HepG2 (cell line): ENCODE data around the gene CTAG2. TPM values are rescaled to one million over a fixed set of nuclear protein-coding genes. Genes with fewer than 3 reads are reported as not detected.
A peak's percentile ranks its signal among the peaks of the same experiment; 100 is the strongest.

Experiments
- ATAC-seq: fragments of 200-7000 bp; cut with Tn5 transposase; 3 replicates; pipeline ENCODE4 v1.9.1; 2020; ENCODE audit warnings: mild to moderate bottlenecking, moderate library complexity
- BruUV-seq: library from RNA; stranded (reverse); fragments of 400-500 nt; replicated peaks from 2 replicates; lab custom pipeline; 2021; lab: Mats Ljungman, UMichigan
- CTCF ChIA-PET: fragments of 300-600 bp; formaldehyde crosslinking; extraction: SDS; loops from one replicate; lab custom pipeline; 2021; ENCODE audit warnings: low total read pairs, inconsistent platforms, low intra/inter-chr PET ratio; lab: Yijun Ruan, JAX
- POLR2A ChIA-PET: fragments of 350-600 bp; sonication (Branson Sonifier 250); formaldehyde crosslinking; loops from one replicate; lab custom pipeline; 2020; ENCODE audit warnings: antibody characterized with exemption, inconsistent platforms; lab: Yijun Ruan, JAX
- DNase-seq: peaks from one replicate; pipeline ENCODE4 v3.0.0-alpha.2; 2015; ENCODE audit warnings: low spot score
- FAIRE-seq: peaks from 3 replicates; lab custom pipeline; 2011; peaks lifted over from hg19 to GRCh38; lab: Jason Lieb, UNC
- H2AFZ ChIP-seq: one replicate; pipeline ENCODE4 v1.6.1; 2011; ENCODE audit warnings: low read length, inconsistent platforms
- H3K27ac ChIP-seq: fragments of 300-600 bp; 3 replicates; pipeline ENCODE4 v1.8.0; 2011; ENCODE audit warnings: mixed run types, mild to moderate bottlenecking, mixed read lengths, low read length, inconsistent platforms; ENCODE audit not compliant: insufficient read depth; ENCODE audit errors: extremely low read length
- H3K27me3 ChIP-seq, 2 experiments: fragments of 200-600 bp in 1 of 2; 2 replicates in 1 of 2; 3 replicates in 1 of 2; pipeline versions ENCODE4 v1.6.0 to v1.8.0; 2011; ENCODE audit warnings: low read length in 2 of 2, mild to moderate bottlenecking in 2 of 2, moderate library complexity in 2 of 2, inconsistent platforms in 1 of 2; ENCODE audit not compliant: insufficient read depth in 2 of 2, control insufficient read depth in 1 of 2
- H3K36me3 ChIP-seq, 2 experiments: fragments of 200-600 bp in 1 of 2; replicated peaks in 1 of 2; 2 replicates in 1 of 2; 3 replicates in 1 of 2; pipeline versions ENCODE4 v1.5.1 to v1.8.0; 2011; ENCODE audit warnings: low read length in 2 of 2, inconsistent platforms in 1 of 2; ENCODE audit not compliant: insufficient read depth in 2 of 2, control insufficient read depth in 1 of 2
- H3K4me1 ChIP-seq: 2 replicates; pipeline ENCODE4 v1.5.1; 2012; ENCODE audit warnings: low read length, inconsistent platforms; ENCODE audit not compliant: insufficient read depth
- H3K4me2 ChIP-seq: 2 replicates; pipeline ENCODE4 v1.6.0; 2011; ENCODE audit warnings: low read depth, low read length, inconsistent platforms
- H3K4me3 ChIP-seq, 3 experiments: fragments of 200-600 bp in 1 of 3; sonication (generic), shearing (Covaris generic) in 1 of 3; replicated peaks in 1 of 3; 2 replicates each; pipeline ENCODE4 v1.5.1; 2011 to 2016; ENCODE audit warnings: low read length in 3 of 3, inconsistent platforms in 2 of 3, low read depth in 2 of 3, mild to moderate bottlenecking in 2 of 3, control low read depth in 1 of 3, mixed read lengths in 1 of 3; ENCODE audit not compliant: insufficient read depth in 1 of 3
- H3K79me2 ChIP-seq: one replicate; pipeline ENCODE4 v1.6.1; 2011; ENCODE audit warnings: low read length, inconsistent platforms; ENCODE audit not compliant: insufficient read depth
- H3K9ac ChIP-seq: 2 replicates; pipeline ENCODE4 v1.6.0; 2011; ENCODE audit warnings: mild to moderate bottlenecking, low read depth, low read length, inconsistent platforms; ENCODE audit not compliant: insufficient read depth
- H3K9me3 ChIP-seq: 2 replicates; pipeline ENCODE4 v1.5.1; 2012; ENCODE audit warnings: mild to moderate bottlenecking, low read length
- H4K20me1 ChIP-seq: 2 replicates; pipeline ENCODE4 v1.6.0; 2011; ENCODE audit warnings: inconsistent platforms, mild to moderate bottlenecking, low read length, moderate library complexity; ENCODE audit not compliant: insufficient read depth
- CBX1 ChIP-seq: IDR thresholded peaks from one replicate; pipeline ENCODE4 v1.6.1; 2016; ENCODE audit warnings: antibody characterized with exemption, low read depth
- CHD4 ChIP-seq: fragments of 200-600 bp; sonication (generic); IDR thresholded peaks from 2 replicates; pipeline ENCODE4 v1.7.0; 2017; ENCODE audit warnings: mild to moderate bottlenecking, low read length, borderline replicate concordance
- ETV5 ChIP-seq: IDR thresholded peaks from 2 replicates; pipeline ENCODE4 v1.6.1; 2018; ENCODE audit warnings: missing biosample characterization, missing genetic modification reagents, inconsistent platforms, borderline replicate concordance
- HNF4G ChIP-seq, 2 experiments: sonication (generic) in 1 of 2; formaldehyde crosslinking in 1 of 2; IDR thresholded peaks; 2 replicates each; pipeline versions ENCODE4 v1.4.0 to v1.6.1; 2011 to 2020; ENCODE audit warnings: borderline replicate concordance in 2 of 2, low read depth in 2 of 2, mild to moderate bottlenecking in 2 of 2, low read length in 1 of 2, missing genetic modification reagents in 1 of 2, moderate library complexity in 1 of 2
- REPIN1 ChIP-seq: sonication (generic); formaldehyde crosslinking; IDR thresholded peaks from 2 replicates; pipeline ENCODE4 v1.8.0; 2022; ENCODE audit warnings: missing genetic modification reagents, low read depth, mild to moderate bottlenecking, borderline replicate concordance
- SMARCE1 ChIP-seq: fragments of 450-650 bp; IDR thresholded peaks from 2 replicates; pipeline ENCODE4 v1.6.1; 2017; ENCODE audit warnings: borderline replicate concordance
- ZNF687 ChIP-seq: sonication (generic); formaldehyde crosslinking; IDR thresholded peaks from 2 replicates; pipeline ENCODE4 v1.5.1; 2020; ENCODE audit warnings: mild to moderate bottlenecking, missing genetic modification reagents, moderate library complexity
- ZNF790 ChIP-seq: sonication (generic); formaldehyde crosslinking; IDR thresholded peaks from 2 replicates; pipeline ENCODE4 v1.8.0; 2022; ENCODE audit warnings: missing genetic modification reagents, mild to moderate bottlenecking, borderline replicate concordance
- ZNF792 ChIP-seq: IDR thresholded peaks from 2 replicates; pipeline ENCODE4 v1.6.1; 2016
- ZSCAN9 ChIP-seq: IDR thresholded peaks from 2 replicates; pipeline ENCODE4 v1.6.1; 2016; ENCODE audit warnings: borderline replicate concordance
- WGBS: methylation state at CpG from one replicate; pipeline ENCODE4 v1.1.6; 2017; ENCODE audit warnings: low lambda C conversion rate; 5-methylcytosine and 5-hydroxymethylcytosine counted together
- in situ Hi-C: cut with HindIII; loops from 2 replicates; pipeline ENCODE4 v1.10.0; 2017; ENCODE audit warnings: low pct_unique_long_range_greater_than_20kb; ENCODE audit not compliant: extremely low pct_ligation_motif_present
- intact Hi-C: fragments of 100-400 bp; cut with micrococcal nuclease; formaldehyde crosslinking; loops from one replicate; pipeline ENCODE4 v1.10.0; 2022; ENCODE audit not compliant: unreplicated experiment
- polyA plus RNA-seq, 8 experiments: library from polyadenylated mRNA; depleted of rRNA in 3 of 8; stranded (reverse) in 7 of 8; unstranded in 1 of 8; fragments of >200 nt; fragmentation: Illumina TruSeq in 4 of 8; extraction: Trizol in 4 of 8; gene quantifications; 2 replicates each; pipeline versions ENCODE4 v1.2.1 to v1.2.3, GENCODE V29; 2011 to 2016; ENCODE audit warnings: low read depth in 4 of 8, missing spikeins in 1 of 8, mixed read lengths in 1 of 8; ENCODE audit not compliant: insufficient read depth in 1 of 8
- total RNA-seq, 5 experiments: library from RNA; depleted of rRNA; stranded (reverse); fragments of >200 nt; fragmentation: Illumina TruSeq; extraction: Trizol; gene quantifications; 2 replicates each; pipeline ENCODE4 v1.2.3, GENCODE V29; 2016; ENCODE audit warnings: low read depth in 1 of 5
- TF ChIP-seq, protein P1 (sequence below): sonication (generic); formaldehyde crosslinking; IDR thresholded peaks from 2 replicates; pipeline ENCODE4 v1.8.0; 2022; ENCODE audit warnings: missing genetic modification reagents, mild to moderate bottlenecking, borderline replicate concordance

The CTAG2 gene
- total and polyA plus RNA-seq, 2 of the 13 experiments (the other 11 are each of a cell fraction or from before 2014, with no cell fraction given) = not detected

DNA sequence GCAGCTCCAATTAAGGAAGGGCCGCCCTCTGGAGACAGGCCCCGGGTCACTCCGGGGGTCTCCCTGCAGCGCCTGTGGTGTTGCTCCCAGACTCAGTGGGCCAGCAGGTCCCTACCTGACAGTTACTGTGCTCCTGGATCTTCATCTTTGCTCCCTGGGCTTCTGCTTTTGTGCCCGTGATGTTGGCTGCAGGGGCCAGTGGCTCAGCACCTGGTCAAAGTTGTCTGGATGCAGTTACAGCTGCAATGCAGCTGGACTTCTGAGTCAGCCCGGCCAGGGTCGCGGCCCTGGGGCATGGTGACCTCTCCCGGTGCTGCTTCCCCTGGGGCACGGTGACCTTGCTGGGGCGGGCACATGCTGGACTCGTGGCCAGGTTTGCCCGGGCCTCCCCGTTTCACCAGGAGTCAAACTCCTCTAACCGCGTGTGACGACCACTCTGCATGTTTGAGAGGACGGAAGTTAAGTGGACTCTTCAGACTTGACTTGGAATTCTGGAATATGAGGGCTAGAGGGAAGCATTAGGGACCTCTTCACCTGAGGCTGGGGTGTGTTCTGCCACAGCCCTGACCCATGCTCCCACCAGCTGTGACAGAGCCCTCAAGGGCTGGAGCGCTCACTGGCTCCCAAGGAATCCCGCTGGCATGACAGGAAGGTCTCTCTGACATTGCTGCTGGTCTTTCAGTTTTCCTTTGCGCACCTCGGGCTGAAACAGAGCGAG is 3.7 kb downstream of the CTAG2 start:
- H3K9ac ChIP-seq = no peak overlapping the region
- H2AFZ ChIP-seq = no peak overlapping the region
- no peak for FAIRE-seq
- H4K20me1 ChIP-seq = no peaks in the 10 kb centered on the region
- no peak overlapping the region for H3K4me3 ChIP-seq
- 0 out of 5 replicates have a peak, but pooled peaks cover 2 to 8% of the 10 kb centered on the region in 2 experiments for H3K27me3 ChIP-seq
- in situ Hi-C loops (no loop called here), intact Hi-C loops (no loop called here)
- H3K79me2 ChIP-seq = no peaks in the 10 kb centered on the region
- TF ChIP-seq ZNF687 (CRISPR knock-in tag) = peak; percentile 28; the same call in 1 of the 2 replicates
- no peak for TF ChIP-seq CHD4
- CTCF ChIA-PET = no interaction called here
- no peak overlapping the region for H3K27ac ChIP-seq
- POLR2A ChIA-PET = no interaction called here
- no peaks in the 10 kb centered on the region for H3K9me3 ChIP-seq
- BruUV-seq = no TSS peak
- no CpG with 5 or more reads among the region's 23 CpGs for WGBS
- no peaks in the 10 kb centered on the region for H3K4me1 ChIP-seq
- H3K4me2 ChIP-seq = no peak overlapping the region
- no peak for DNase-seq
- ATAC-seq = no peak; the same call in 2 of the 3 replicates
- H3K36me3 ChIP-seq = no peaks in the 10 kb centered on the region

DNA sequence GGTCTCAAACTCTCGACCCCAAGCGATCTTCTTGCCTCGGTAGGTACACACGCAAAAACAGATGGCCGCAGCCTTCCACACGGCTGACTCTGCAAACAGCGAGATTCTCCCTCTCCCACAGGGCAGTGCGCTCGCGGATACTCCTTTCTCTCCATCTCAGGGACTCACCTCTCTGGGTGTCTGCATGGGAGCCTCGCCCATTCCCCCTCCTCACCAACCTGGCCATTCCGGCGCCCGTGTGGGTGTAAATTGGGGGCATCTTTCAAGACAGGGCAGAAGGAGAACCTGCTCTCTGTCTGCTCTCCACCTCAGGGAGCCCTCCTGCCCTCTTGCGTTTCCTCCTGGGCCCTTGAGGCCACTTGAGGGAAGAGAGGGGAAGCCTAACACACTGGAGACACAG is 4.4 kb downstream of the CTAG2 start:
- Histone ChIP-seq H3K27me3 (0 out of 5 replicates have a peak, but pooled peaks cover 2 to 8% of the 10 kb centered on the region in 2 experiments), H2AFZ (no peak overlapping the region), H3K9me3 (no peaks in the 10 kb centered on the region), H3K4me3 (no peak overlapping the region), H3K27ac (no peak overlapping the region), H3K9ac (no peak overlapping the region), H3K36me3 (no peaks in the 10 kb centered on the region), H3K79me2 (no peaks in the 10 kb centered on the region), H3K4me2 (no peak overlapping the region), H3K4me1 (no peaks in the 10 kb centered on the region), H4K20me1 (no peaks in the 10 kb centered on the region)
- POLR2A ChIA-PET = no interaction called here
- no TSS peak for BruUV-seq
- FAIRE-seq (no peak), ATAC-seq (no peak), DNase-seq (no peak)
- WGBS = 28% methylated on average over 4 of the region's 15 CpGs
- in situ Hi-C loops (no loop called here), intact Hi-C loops (no loop called here)
- CTCF ChIA-PET = no interaction called here
- no peak for TF ChIP-seq SMARCE1
- no peak for TF ChIP-seq ZSCAN9 (CRISPR knock-in tag)
- TF ChIP-seq, protein P1, sequence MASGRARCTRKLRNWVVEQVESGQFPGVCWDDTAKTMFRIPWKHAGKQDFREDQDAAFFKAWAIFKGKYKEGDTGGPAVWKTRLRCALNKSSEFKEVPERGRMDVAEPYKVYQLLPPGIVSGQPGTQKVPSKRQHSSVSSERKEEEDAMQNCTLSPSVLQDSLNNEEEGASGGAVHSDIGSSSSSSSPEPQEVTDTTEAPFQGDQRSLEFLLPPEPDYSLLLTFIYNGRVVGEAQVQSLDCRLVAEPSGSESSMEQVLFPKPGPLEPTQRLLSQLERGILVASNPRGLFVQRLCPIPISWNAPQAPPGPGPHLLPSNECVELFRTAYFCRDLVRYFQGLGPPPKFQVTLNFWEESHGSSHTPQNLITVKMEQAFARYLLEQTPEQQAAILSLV = no peak
- TF ChIP-seq REPIN1 (CRISPR knock-in tag) = no peak
- no peak for TF ChIP-seq ZNF792 (CRISPR knock-in tag)
- no peak for TF ChIP-seq ZNF790 (CRISPR knock-in tag)
- TF ChIP-seq HNF4G (IDR thresholded peaks at IDR 0.05; ENCODE audit: borderline replicate concordance, low read depth, low read length) = no peak
- no peak for TF ChIP-seq HNF4G (CRISPR knock-in tag; IDR thresholded peaks at IDR 0.05; ENCODE audit: borderline replicate concordance, low read depth)
- TF ChIP-seq CBX1 = no peak
- TF ChIP-seq ETV5 (CRISPR knock-in tag) = no peak
